HG03575 (cell line): ENCODE measurements around the gene PPM1H.
"Not testable (repeated sequence)": the region's sequence is repeated elsewhere in the genome, so short reads cannot be mapped to it uniquely, and the experiment has no call there.

Experiments used
- ATAC-seq: cut with Tn5 transposase; IDR thresholded peaks from one replicate; pipeline ENCODE4 v1.9.1; 2021; ENCODE audit not compliant: unreplicated experiment, insufficient number of reproducible peaks, low FRiP score; ENCODE audit errors: extremely low read depth

Gene PPM1H

GRCh38 chr12:62882696-62883095 is 52.3 kb downstream of the PPM1H start:
- no peak for ATAC-seq

- ATAC-seq: no peak
Observed at GRCh38 chr12:62882140-62882539, 52.8 kb downstream of the PPM1H start.

DNA sequence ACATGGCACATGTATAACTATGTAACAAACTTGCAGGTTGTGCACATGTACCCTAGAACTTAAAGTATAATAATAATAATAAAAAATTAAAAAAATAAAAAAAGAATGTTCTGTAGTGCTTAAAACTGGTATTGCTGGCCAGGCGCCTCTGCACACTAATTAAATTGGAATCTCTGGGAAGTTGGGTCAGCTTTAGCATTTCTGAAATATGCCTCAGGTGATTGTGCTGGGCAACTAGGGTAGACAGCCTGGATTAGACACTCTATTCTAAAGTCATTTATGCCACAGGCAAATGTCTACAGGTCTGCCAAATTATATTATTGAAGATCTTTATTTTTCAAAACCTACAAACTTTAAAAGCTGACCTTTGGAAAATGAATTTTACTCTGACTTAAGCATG is 55.3 kb downstream of the PPM1H start:
- ATAC-seq: no peak

DNA sequence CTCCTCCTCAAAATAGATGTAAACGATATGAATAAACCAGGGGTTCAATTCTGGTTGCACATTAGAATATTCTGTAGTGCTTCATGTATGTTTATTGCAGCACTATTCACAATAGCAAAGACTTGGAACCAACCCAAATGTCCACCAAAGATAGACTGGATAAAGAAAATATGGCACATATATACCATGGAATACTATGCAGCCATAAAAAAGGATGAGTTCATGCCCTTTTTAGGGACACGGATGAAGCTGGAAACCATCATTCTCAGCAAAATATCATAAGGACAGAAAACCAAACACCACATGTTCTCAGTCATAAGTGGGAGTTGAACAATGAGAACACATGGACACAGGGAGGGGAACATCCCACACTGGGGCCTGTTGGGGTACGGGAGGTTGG is 55.7 kb downstream of the PPM1H start:
- ATAC-seq: not testable (repeated sequence)

DNA sequence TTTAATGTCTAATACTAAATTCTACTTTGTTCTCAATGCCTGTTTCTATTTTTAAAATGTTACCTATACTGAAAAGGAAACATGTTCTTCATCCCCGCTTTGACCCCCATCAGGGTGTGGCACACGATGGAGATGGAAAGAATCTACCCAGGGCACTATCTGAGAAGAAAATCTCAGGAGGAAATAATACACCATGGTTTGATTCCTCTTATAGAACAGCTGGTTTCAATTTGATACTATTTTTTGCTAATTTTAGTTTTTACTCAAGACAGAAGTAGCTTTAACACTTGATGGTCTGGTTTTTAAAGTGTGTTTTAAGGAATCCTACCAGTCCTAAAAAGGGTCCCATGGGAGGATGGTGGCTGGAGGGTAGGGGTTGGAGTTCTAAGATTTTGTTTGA is 56.7 kb downstream of the PPM1H start:
- no peak for ATAC-seq

GRCh38 chr12:62876938-62877548 is 57.9 kb downstream of the PPM1H start:
- no peak for ATAC-seq

DNA sequence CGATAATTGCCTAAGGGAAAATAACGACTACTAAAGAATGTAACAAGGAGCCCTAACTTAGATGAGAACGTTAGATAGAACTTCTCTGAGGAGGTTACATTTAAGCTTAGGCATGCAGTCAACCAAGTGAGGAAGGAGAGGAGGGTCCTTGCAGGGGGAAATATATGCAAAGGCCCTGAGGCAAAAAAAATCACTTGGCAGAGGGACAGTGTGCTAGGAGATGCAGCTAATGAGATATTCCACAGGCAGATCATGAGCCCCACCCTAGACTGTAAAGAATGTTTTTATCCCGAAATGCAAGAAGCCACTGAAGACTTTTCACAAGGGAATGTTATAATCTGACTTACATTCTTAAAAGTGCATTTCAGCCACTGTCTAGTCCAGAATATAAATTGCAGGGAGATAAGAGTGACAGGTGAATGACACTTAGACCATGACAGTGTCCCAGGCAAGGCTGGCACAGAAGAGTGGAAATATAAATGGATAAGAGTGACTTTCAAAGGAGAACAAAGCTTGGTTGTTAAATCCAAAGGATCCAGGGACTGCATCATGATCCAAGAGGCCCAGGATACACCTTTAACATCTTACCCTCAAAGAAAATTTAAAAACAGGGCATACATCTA is 61.0 kb downstream of the PPM1H start:
- ATAC-seq: no peak

DNA sequence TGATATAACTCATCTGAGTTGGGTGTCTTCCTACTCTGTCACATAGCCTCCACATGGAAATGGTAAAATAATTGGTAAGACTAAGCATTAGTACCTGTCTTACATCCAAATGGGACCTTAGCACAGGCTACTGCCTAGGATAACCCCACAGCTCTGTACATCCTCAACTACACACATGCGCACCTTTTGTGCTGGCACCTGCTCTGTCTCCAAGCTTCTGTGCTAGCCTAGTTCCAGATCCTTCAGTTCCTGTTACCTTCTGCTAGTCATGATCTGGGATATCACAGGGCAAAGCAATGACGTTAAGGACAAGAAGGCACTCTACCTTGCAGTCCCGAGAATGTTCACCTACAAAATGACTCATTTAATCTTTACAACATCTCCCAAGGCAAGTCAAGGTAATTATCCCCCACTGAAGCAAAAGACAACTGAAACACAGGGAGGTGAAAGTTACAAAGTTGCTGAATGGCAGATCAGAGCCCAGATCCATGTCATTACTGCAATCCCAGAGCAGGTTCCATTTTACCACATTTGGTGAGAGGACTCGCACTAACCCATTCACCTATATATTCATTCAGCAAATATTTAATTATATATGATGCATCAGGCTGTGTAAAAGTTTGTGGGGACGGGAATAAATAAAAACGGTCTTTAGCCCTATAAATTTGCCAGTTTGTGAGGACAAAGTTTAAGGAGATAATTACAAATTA is 61.7 kb downstream of the PPM1H start:
- ATAC-seq: no peak

GRCh38 chr12:62868820-62869219 is 66.1 kb downstream of the PPM1H start:
- ATAC-seq: no peak

DNA sequence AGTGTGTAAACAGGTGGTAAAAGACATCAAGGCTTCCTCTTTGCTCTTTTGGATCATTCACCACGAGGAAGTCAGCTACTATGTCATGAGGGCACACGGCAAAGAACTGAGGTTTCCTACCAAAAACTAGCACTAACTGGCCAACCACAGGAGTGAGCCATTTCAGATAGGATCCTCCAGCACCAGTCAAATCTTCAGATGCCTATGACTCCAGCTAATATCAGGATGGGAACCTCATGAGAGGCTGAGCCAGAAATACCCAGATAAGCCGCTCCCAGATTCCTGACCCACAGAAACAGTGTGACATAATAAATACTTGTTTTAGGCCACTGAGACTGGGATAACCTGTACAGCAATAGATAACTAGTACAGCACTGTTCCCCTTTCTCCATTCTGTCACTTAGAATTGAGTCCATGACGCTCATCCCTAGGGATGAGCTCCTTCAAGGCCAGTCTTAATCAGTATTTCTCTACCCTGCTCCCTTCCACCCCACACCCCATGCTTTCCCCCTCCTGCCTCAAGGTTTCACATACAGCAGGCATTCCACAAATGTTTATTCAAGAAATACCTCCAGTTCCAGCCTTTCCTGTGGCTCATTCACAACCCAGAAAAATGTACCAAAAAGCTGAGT is 68.4 kb downstream of the PPM1H start:
- ATAC-seq: no peak

DNA sequence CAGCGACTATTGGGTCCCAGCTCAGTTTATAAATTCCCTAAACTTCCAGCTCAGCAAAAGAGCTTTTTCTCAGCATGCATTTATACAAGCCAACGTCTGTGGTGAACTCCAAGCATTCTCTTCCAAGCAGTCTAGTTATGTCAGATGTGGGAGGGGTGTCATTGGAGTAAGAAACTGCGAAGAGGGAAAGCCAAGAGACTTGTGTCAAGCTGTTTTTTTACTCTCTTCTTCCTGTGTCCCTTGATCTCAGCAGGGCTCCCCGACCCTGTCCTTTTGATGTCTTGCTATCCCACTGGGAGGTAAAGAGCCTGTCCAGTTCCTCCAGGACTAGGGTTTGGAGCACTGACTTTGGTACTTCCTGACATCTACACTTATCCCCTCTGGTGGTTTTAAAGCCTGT is 69.0 kb downstream of the PPM1H start:
- ATAC-seq: no peak

GRCh38 chr12:62865065-62865464 is 69.9 kb downstream of the PPM1H start:
- no peak for ATAC-seq

GRCh38 chr12:62862259-62862881 is 72.6 kb downstream of the PPM1H start:
- ATAC-seq: no peak

GRCh38 chr12:62861586-62861985 is 73.4 kb downstream of the PPM1H start:
- ATAC-seq: no peak

- ATAC-seq: no peak
Observed at GRCh38 chr12:62860501-62861411, 74.2 kb downstream of the PPM1H start.

DNA sequence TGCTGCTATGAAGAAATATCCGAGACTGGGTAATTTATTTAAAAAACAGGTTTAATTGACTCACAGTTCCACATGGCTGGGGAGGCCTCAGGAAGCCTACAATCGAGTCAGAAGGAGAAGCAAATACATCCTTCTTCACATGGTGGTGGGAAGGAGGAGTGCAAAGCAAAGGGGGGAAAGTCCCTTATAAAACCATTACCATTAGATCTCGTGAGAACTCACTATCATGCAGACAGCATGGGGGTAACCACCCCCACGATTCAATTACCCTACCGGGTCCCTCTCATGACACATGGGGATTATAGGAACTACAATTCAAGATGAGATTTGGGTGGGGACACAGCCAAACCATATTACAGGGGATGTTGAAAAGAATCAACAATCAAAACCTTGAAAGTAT is 74.9 kb downstream of the PPM1H start:
- ATAC-seq: no peak

DNA sequence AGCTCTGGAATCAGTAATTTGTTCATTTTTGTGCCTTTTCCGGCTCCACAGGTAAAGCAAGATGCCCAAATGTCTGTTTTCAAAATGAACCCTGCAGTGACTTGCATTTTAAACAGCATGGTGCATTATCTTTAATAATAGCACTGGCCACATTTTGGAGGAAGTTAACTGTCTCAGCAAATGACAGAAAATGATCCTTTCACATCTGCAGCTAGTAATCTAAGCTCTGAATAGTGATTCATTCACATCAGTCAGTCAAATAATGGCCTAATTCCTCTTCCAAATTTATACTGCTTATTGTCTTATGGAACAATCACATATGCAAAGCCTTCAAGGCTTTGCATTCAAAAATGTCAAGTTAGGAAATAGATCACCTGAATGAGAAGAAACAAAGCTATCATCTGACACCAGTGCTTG is 75.6 kb downstream of the PPM1H start:
- no peak for ATAC-seq

DNA sequence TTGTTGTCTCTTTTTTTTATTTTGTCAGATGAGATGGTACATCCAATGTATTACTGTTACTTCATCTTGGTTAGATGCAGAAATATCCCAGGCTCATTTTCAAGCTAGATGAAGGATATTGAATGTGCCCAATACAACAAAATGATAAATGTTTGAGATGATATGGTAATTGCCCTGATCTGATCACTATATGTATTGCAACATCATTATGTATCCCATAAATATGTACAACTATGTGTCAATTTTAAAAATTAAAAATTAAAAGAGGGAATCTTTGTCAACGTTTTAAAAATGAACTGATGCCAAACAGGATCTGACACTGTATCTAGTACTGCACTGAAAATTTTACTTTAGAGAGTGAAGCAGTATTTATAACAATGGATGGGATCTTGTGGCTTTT is 78.5 kb downstream of the PPM1H start:
- ATAC-seq: no peak

DNA sequence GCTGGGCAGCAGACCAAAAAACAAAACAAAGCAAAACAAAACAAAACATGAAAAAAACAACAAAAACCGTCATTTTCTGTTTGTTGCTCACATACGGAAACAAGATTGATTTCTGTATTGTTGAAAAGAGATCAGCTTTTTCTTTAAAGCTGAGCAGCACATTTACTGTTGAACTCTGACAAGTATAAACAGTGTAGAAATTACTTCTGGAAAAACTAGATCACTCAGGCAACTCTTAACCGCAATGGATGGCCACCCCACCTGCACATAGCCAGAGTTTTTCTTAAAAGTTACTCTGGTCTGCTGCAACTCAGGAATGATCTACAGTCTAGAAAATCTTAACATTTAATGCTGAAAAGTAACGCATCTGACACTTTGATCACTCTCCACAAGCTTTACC is 80.9 kb downstream of the PPM1H start:
- no peak for ATAC-seq
